Stimulated activated CD4-positive, alpha-beta T cell treated with anti-CD3 and anti-CD28 coated beads, Interleukin-15, amount 100 ng/mL, for 1 hour (primary cell): Measurements from ENCODE around the gene SGCD.

Source experiments
- DNase-seq, 2 donors: peaks; one replicate each; pipeline ENCODE4 v3.0.0-alpha.2; 2020; ENCODE audit warnings: low read depth in 1 of 2, low spot score in 1 of 2

The SGCD gene

DNA sequence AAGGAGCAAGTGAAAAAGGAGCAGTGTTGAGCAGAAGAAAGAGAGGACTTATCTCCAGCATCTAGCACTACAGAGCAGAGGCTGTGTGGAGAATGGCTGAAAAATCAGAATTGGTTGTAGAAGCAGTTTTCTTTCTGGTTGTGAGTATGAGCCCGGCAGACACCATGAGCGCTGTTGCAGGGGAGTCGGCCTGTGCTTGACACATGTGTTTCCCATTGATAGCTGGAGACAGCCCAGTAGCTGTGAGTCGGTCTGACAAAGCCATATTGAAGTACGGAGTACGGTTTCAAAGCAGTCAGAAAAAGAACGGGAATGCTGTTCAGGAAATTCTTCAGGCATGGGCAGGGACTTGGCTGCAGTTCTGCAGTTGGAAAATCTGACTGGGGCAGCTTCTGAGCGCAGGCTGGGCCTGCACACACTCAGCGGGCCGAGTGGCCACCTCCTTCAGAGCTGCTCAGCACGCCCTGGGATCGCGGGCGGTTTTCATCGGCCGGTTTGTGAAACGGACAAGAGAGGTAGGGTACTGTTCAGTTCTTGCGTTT, at the start of gene SGCD:
Gene SGCD (plus strand): TSS at position 447 of the 542 bp plus-strand sequence.
- no peak for DNase-seq

DNA sequence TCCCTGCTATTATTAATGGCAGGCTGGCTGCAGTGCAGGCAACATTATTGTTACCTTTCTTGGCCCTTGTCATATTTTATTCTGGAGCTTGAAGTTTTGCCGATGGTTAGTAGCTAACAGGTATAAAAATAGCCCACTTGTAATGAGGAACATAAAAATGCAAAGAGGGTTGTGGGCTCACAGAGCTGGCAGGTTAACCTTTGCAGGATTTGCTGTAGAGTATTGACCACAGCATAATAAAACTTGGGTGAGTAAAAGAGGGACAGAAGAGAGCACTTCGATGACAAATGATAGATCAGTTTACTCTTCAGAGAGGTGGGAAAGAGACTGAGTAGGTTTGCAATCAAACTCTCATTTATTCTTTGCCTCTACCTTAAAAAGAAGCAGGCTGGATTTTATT, 49.7 kb upstream of the SGCD start:
- no peak for DNase-seq

DNA sequence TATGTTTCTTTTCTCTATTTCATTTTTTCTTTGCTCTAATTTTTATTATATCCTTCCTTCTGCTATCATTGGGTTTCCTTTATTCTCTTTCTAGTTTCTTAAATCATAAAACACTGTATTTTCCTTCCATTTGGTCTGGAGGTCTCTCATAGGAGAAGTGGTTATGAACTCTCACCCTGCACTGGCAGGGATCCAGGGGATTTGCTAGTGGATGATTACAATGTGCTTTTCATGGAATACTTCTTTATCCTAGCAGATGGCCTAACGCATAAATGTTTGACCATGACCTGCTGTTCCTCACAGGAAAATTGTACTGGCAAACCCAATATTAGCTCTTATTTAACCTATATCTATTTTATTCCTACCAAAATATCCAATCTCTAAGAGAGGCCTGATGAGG, 31.5 kb upstream of the SGCD start:
- no peak for DNase-seq

DNA sequence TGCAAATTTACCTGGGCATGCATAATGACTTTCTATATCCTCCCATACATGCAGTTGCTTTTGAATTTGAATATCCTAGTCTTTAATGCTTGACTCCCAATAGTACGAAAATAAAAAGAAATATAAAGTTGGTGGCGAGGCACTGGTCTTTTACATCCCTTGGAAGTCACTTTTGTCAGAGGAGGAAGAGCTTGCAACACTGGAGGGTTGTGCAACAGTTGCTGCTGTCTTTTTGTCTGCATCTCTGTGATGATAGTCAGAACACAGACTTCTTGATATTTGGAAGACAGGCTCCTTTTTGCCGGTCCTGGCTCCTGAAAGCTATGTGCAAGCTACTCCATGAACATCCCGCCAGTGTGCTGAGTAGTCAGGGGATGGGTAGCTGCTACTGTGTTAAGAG, 16.8 kb upstream of the SGCD start:
- no peak for DNase-seq

DNA sequence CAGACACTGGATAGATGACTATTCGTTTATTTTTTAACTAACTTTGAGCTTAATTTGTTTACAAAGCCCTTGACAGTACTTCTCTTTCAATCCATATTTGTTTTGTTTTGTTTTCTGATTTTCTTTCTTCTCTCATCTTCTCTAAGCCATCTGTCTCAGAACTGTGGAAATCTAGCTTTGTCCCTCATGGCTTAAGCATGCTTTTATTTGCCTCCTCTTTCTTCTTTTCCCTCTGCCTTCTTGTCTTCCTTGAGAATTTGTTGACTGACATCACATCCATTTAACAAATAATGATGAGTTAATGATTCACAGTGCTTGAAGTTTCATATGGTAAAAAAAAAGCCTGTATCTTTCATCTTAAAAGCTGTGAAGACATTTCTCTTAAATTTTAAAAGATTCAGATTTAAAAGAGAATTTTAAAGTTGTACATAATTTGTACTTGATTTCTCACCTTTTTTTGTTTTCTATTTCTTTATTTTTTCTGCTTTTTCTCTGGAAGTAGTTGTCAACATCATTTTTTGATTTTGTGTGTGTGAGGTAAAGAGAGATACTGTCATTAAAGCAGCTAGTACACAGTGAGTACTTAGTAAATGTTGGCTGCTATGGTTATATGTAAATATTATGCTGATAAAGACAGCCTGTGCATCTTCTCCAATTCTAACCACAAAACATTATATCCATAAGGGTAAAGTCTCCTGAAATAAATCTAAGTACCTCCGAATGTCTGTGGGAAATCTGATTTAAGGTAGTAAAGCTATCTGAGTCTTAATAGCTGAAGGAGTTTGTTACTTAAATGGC, 13.9 kb upstream of the SGCD start:
- no peak for DNase-seq

DNA sequence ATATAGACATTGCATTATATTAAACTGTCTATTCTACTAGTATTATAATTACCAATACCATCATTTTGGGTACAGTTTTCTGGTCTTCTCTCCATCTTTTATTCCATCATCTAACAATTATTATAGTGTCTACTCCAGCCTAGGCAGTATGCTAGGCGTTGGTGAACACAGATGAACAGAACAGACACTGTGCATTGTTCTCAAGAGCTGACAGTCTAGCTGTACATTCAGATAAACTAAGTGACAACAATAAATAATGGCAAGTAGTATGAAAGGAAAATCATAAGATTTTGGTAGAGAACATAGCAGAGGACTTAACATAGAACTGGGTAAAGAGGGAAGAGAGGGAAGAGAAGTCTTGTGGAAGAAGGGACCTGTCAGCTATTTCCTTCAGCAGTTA, 12.5 kb upstream of the SGCD start:
- DNase-seq = no peak

DNA sequence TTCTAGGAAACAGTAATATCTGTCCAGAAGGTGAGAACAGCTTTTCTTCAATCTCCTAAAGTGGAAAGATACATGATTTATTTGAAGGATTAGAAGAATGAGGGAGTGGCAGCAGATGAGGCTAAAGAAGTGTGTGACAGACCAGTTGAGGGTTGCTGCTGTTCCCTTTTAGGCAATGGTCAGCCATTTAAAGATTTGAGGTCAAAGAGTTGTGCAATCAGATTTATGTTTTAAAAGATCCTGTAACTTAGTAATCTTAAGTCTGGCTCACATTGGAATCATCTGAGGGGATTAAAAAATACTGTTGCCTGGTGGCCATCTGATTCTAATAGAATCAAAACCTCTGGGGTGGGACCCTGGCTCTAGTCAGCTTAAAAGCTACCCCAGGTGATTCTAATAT, 4.3 kb upstream of the SGCD start:
- no peak for DNase-seq

DNA sequence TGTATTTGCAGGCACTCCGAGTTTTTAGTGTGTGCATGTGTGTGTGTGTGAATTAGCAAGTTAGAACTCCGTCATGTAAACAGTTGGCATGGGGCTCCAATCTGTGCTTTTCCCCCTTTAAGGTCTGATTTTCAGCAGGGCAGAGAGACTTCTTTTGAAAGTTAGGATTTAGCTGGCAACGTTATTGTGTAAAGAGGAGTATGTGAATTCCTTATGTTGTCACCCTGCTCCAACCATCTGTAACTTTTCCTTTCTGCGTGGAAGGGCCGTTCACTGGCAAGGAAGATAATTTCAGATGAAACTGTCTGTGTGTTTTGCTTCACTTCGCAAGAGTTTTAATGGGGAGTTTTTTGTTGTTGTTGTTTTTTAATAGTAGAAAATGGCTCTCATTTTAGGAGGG, 332 bp downstream of the SGCD start:
- DNase-seq = no peak

DNA sequence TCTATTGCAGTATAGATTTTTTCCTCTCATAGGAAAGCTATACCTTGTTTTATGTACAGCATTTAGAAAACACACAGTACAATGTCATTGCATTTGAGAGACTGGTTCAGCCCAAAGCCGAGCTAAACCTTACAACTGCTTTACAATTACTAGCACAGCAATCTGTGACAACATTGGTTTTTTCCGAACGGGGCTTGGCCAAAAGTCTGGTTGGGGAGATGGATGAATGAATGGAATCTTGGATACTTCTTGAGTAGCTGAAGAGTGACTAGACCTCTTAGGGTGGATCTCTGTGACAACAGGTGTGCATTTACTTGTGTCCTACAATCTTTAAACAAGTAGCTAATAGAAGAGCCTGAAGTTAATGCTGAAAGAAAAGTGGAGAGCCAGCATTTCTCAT, 1.2 kb downstream of the SGCD start:
- no peak for DNase-seq

DNA sequence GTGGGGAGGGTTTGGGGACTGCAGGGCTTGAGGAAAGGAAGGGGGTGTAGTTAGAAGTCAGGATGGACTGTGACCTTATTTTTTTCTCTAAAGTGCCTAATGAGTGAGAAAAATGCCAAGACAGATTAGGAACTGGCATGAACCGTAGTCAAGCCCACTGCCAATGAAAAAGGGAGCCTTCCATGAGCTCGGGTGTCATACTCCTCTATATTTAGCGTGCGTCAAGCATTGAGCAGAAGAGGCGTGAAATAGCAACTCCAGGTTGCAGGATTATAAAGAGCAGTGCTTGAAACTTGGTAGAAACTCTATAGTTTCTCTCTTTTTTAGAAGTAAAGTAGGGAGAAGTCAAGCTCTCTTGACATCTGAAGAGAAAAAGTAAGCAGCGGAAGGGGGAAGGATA, 1.8 kb downstream of the SGCD start:
- no peak for DNase-seq

DNA sequence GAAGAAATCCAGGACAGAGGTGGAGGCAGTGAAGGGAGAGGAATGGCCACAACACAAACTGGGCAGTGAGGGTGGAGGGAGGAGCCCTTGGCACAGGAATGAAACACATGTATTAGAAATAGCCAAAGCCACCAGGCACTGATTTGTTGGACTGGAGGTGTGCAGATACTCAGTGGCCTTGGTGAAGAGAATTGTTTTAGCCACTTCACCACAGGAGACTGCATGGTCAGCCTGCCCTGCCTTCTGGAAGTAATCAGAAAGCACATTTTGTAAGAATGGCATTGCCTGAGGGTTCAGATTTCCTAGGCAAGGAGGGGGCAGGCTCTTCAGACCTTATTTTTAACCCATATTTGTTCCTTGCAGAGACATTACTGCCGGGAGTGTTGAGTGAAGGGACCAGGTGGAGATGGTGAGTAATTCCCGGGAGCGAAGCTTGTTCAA, 2.2 kb downstream of the SGCD start:
- no peak for DNase-seq

DNA sequence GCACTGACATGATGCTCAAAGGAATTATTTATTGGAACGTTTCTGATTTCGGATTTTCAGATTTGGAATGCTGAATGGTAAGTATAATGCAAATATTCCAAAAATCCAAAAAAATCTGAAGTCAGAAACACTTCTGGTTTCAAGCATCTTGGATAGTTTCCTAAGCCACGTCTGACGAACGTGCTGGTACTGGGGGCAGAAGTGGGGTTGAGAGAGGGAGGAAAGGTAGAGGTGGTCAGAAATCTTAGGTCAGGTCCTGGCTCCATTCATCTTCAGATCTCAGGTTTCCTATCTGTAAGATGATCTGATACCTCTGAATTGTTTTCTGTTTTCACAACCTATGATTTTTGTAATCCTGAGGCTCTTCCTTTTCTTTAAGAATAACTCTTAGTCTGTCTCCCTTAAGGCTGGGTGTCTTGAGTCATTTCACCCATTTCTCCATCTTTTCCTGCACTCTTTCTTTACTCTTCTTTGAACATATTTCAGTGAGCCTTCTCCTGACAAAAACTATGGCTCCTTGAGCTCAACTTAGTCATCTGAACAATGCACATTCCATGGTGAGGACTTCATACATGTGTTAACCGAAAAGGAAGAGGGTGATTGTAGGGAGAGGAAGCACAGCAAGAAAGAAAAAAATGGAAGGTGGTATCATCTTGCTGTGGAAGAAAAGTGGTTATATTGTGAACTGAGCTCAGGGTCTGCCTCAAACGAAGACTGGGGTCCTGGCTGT, 3.3 kb downstream of the SGCD start:
- DNase-seq = no peak

DNA sequence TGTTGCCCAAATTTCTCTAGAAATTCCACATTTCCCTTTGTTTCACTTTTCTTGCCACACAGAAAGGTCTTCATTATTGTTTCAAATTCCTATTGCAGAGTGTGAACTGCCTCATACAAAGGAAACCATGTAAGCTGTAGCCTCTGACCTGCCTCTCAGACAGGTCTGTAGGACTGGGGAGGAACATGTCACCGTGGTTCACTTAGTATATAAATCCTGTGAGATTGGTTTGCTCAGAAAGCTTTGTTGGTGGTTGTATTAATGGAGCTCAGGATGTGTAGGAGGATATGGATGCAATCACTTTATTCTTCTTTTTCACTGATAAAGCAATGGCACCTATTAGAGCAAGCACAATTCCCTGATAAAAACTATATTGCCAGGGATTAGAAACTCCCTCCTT, 4.2 kb downstream of the SGCD start:
- no peak for DNase-seq

DNA sequence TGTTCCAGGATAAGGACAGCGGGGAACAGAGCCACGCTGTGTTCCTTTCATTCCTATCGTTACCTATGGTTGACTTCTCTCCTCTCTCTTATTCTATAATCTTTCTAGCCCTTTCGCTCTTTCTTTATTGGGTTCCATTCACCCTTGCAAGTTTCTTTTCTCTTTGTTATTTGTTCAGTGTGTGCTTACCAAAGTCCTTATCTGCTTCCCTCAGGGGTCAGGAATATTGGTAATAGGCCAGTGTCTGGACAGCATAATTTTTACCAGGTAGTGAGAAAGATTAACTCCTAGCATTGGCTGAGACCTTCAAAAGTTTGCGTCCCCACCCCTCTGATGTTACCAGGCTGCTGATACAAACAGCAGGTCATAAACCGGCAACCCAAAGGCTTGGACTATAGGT, 4.9 kb downstream of the SGCD start:
- DNase-seq = no peak

DNA sequence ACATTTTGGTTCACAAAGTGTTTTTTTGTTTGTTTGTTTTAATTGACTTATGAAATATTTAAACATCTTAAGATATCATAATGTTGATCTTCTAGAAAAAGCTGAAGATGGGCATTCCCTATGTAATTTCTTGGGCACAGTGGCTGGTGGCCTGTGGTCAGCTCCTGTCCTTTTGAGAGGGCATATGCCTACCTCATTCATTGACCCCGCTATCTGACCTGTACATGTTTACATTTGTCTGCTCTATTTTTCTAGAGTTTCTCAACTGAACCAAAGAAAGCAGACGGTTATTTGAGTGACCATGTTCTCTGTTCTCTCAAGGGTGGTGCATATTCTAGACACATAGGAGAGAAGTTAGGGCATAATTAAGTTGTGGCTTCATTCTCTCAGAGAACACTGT, 5.3 kb downstream of the SGCD start:
- DNase-seq = no peak

DNA sequence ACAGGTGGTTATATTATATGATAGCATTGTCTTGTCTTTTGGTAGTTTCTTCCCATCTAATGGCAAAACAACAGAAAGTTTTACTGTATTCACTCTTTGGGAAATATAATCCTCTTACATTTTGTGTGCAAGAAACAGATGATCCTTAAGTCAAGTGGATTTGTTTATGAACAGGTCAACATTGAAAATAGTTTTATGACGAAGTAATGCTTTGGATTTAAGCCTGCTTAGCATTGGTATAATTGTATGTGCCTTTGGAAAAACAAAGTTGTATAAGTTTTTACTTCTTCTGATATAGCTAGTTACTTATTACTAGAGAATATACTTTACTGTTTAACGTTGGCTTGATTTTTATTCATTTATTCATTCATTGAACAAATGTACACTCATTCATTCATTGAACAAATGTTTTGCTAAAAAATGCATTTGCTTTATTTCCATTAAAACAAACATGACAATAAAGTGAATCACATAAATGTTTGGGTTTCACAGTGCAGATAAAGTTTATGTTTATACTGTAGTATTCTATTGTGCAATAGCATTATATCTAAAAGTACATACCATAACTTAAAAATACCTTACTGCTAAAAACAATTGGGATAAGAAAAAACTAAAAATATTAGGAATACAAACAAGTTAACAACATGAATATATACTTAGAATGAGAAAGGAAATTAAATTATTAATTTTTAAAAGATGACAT, 12.3 kb downstream of the SGCD start:
- no peak for DNase-seq

DNA sequence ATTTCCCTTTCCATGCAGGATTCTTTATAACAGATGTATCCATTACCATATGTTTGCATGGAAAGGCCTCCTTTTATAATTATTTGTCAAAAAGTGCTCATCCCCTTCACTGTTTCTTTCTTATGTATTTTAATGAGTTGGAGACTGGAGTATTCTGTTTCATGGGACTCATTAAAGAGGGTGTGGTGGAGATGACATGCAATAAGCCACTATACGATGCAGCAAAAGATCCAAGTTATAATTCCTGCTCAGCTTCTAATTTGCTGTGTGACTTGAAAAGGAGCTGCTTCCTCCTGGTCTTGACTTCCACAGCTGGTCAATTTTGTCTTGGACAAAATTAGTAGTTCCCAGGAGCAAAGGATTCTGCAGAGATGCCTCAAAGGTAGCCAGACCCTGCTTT, 13.9 kb downstream of the SGCD start:
- DNase-seq = no peak

DNA sequence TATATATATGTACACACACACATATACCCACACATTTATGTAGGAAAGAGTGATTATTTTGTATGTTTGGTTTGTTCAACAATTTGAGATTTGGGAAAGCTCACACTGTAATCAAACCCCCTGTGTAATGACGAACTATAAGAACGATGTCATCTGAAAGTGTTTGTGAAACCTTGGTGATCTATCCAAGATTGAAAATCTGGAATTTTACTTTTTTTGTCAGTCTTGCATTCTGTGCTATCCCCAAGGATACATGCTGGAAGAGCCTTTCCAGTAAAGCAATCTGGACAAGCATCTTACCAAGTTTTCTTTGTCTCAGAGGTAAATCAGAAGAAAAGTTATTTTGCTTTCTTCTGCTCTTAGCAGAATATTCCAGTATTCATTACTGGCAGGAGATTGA, 23.3 kb downstream of the SGCD start:
- no peak for DNase-seq

DNA sequence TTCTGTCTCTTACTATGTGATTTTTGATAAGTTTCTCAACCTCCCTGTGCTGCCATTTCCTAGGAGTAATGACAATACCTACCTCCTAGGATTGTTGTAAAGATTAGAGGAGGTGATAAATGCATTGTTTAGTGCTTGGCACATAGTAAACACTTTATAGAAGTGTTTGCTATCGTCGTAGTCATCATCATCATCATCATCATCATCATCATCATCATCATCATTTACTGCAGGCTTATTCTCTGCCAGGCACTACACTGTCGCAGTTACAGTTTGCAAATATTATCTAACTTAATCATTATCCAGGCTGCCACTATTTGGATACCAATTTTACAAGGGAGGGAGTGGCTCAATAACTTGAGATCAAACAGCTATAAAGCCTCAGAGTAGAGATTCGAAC, 24.5 kb downstream of the SGCD start:
- no peak for DNase-seq

DNA sequence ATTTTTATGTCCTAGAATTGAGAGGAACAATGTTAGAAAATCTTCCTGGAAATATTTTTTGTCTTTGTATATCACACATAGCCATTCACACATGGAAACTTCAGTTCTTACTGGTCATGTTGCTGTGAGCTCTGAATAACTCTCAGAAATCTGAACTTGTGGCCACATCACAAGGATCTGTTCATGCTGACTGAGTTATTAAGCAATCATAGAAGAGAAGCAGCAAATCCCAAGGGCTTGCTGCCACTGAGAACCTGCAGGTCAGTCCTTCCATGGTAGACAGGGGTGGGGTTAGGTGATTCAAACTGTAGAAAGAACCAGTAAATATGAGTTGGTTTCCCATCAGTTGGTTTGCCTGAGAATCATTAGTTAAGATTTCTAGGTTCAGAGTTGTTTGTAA, 27.6 kb downstream of the SGCD start:
- no peak for DNase-seq

DNA sequence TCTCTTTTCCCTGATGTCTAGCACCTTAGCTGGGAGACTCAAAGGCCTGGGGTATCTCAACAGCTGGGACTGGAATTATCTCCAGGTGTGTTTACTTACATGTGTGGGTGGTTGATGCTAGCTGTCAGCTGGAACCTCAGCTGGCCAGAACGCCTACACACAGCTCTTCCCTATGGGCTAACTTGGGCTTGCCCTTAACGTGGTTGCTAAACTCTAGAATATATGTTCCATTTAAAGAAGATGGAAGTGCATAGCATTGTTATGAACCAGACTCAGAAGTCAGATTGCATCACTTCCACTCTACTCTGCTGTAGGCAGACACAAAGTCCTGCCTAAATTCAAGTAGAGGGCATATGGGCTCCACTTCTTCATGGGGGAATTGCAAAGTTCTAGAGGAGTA, 29.3 kb downstream of the SGCD start:
- no peak for DNase-seq

DNA sequence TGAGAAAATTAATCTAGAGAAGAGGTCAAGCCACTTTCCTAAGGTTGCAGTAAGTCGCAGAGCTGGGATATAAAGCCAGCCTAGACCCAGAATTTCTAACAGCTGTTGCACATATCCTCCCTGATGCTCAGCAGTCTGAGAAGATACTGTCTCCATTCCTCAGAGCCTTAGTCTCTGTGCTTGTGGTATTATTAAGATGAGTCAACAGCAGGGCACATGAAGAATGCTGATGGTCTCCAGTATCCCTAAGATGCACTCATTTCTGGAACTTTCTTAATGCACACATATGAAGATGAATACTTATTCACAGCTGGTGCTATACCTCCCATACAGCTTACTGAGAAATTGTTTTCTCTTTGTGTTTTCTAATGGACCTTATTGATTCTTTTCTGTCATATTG, 32.5 kb downstream of the SGCD start:
- no peak for DNase-seq
